HepG2 (cell line): Measurements from ENCODE around the gene HSPA1A. TPM values are rescaled to one million over a fixed set of nuclear protein-coding genes. Genes with fewer than 3 reads are reported as not detected.
A peak's percentile ranks its signal among the peaks of the same experiment; 100 is the strongest.

Source experiments
- CAMTA2 ChIP-seq: sonication (generic); formaldehyde crosslinking; IDR thresholded peaks from 2 replicates; pipeline ENCODE4 v1.4.0; 2020; ENCODE audit warnings: mild to moderate bottlenecking, missing genetic modification reagents, borderline replicate concordance
- ELF4 ChIP-seq: sonication (generic); formaldehyde crosslinking; IDR thresholded peaks from 2 replicates; pipeline ENCODE4 v1.5.0; 2020; ENCODE audit warnings: missing genetic modification reagents, mild to moderate bottlenecking, moderate library complexity, borderline replicate concordance
- FOXA3 ChIP-seq: IDR thresholded peaks from 2 replicates; pipeline ENCODE4 v1.6.1; 2016; ENCODE audit warnings: missing genetic modification reagents, missing compliant biosample characterization
- FOXP1 ChIP-seq, 2 experiments: fragments of 450-650 bp in 1 of 2; IDR thresholded peaks; 2 replicates each; pipeline ENCODE4 v1.6.1; 2017 to 2018; ENCODE audit warnings: antibody characterized with exemption in 1 of 2
- GTF3A ChIP-seq: sonication (generic); formaldehyde crosslinking; conservative IDR thresholded peaks from 2 replicates; pipeline ENCODE4 v1.4.0; 2020; ENCODE audit warnings: mild to moderate bottlenecking, missing genetic modification reagents
- HDAC2 ChIP-seq: sonication (generic); formaldehyde crosslinking; IDR thresholded peaks from 2 replicates; pipeline ENCODE4 v1.4.0; 2020; ENCODE audit warnings: missing genetic modification reagents
- KDM2A ChIP-seq: sonication (generic); formaldehyde crosslinking; IDR thresholded peaks from 2 replicates; pipeline ENCODE4 v1.4.0; 2020; ENCODE audit warnings: low read depth, missing genetic modification reagents, borderline replicate concordance
- MATR3 ChIP-seq: sonication (generic); formaldehyde crosslinking; IDR thresholded peaks from 2 replicates; pipeline ENCODE4 v1.4.0; 2020; ENCODE audit warnings: missing genetic modification reagents
- MTA1 ChIP-seq: sonication (generic); formaldehyde crosslinking; IDR thresholded peaks from 2 replicates; pipeline ENCODE4 v1.4.0; 2020; ENCODE audit warnings: missing genetic modification reagents, mild to moderate bottlenecking, borderline replicate concordance
- RBFOX2 ChIP-seq: fragments of 200-400 bp; formaldehyde crosslinking; IDR thresholded peaks from 2 replicates; pipeline ENCODE4 v1.6.1; 2017; ENCODE audit warnings: low read depth, mild to moderate bottlenecking, low read length
- SMAD3 ChIP-seq: sonication (generic); formaldehyde crosslinking; IDR thresholded peaks from 2 replicates; pipeline ENCODE4 v1.4.0; 2020; ENCODE audit warnings: missing genetic modification reagents
- SSRP1 ChIP-seq: IDR thresholded peaks from 2 replicates; pipeline ENCODE4 v1.6.1; 2016; ENCODE audit warnings: control low read depth
- ZKSCAN5 ChIP-seq: sonication (generic); formaldehyde crosslinking; IDR thresholded peaks from 2 replicates; pipeline ENCODE4 v1.5.1; 2020; ENCODE audit warnings: mild to moderate bottlenecking, missing genetic modification reagents
- ZNF260 ChIP-seq: sonication (generic); formaldehyde crosslinking; IDR thresholded peaks from 2 replicates; pipeline ENCODE4 v1.4.0; 2020; ENCODE audit warnings: missing genetic modification reagents, low read depth, mild to moderate bottlenecking, borderline replicate concordance
- ZNF335 ChIP-seq: sonication (generic); formaldehyde crosslinking; IDR thresholded peaks from 2 replicates; pipeline ENCODE4 v1.4.0; 2020; ENCODE audit warnings: missing genetic modification reagents
- ZNF354B ChIP-seq: sonication (generic); formaldehyde crosslinking; IDR thresholded peaks from 2 replicates; pipeline ENCODE4 v1.8.0; 2022; ENCODE audit warnings: mild to moderate bottlenecking, missing genetic modification reagents
- ZNF501 ChIP-seq: sonication (generic); formaldehyde crosslinking; IDR thresholded peaks from 2 replicates; pipeline ENCODE4 v1.5.1; 2020; ENCODE audit warnings: mild to moderate bottlenecking, moderate library complexity, missing genetic modification reagents
- ZNF670 ChIP-seq: sonication (generic); formaldehyde crosslinking; IDR thresholded peaks from 2 replicates; pipeline ENCODE4 v1.8.0; 2022; ENCODE audit warnings: mild to moderate bottlenecking, missing genetic modification reagents, borderline replicate concordance
- ZNF776 ChIP-seq: sonication (generic); formaldehyde crosslinking; IDR thresholded peaks from 2 replicates; pipeline ENCODE4 v1.4.0; 2020; ENCODE audit warnings: mild to moderate bottlenecking, missing genetic modification reagents
- polyA plus RNA-seq, 8 experiments: library from polyadenylated mRNA; depleted of rRNA in 3 of 8; stranded (reverse) in 7 of 8; unstranded in 1 of 8; fragments of >200 nt; fragmentation: Illumina TruSeq in 4 of 8; extraction: Trizol in 4 of 8; gene quantifications; 2 replicates each; pipeline versions ENCODE4 v1.2.1 to v1.2.3, GENCODE V29; 2011 to 2016; ENCODE audit warnings: low read depth in 4 of 8, missing spikeins in 1 of 8, mixed read lengths in 1 of 8; ENCODE audit not compliant: insufficient read depth in 1 of 8
- total RNA-seq, 5 experiments: library from RNA; depleted of rRNA; stranded (reverse); fragments of >200 nt; fragmentation: Illumina TruSeq; extraction: Trizol; gene quantifications; 2 replicates each; pipeline ENCODE4 v1.2.3, GENCODE V29; 2016; ENCODE audit warnings: low read depth in 1 of 5
- TF ChIP-seq, protein P1 (sequence below): sonication (generic); formaldehyde crosslinking; IDR thresholded peaks from 2 replicates; pipeline ENCODE4 v1.9.0; 2022; ENCODE audit warnings: missing genetic modification reagents, mild to moderate bottlenecking, borderline replicate concordance
- TF ChIP-seq, protein P2 (sequence below): sonication (generic); formaldehyde crosslinking; IDR thresholded peaks from 2 replicates; pipeline ENCODE4 v1.8.1; 2023; ENCODE audit warnings: mild to moderate bottlenecking, inconsistent platforms, moderate library complexity, missing genetic modification reagents, borderline replicate concordance
- TF ChIP-seq, protein P3 (sequence below): sonication (generic); formaldehyde crosslinking; IDR thresholded peaks from 2 replicates; pipeline ENCODE4 v1.4.0; 2020; ENCODE audit warnings: missing genetic modification reagents, mild to moderate bottlenecking, borderline replicate concordance

Gene HSPA1A
- total and polyA plus RNA-seq, 2 of the 13 experiments (the other 11 are each of a cell fraction or from before 2014, with no cell fraction given): 44.5 to 85.0 TPM

DNA sequence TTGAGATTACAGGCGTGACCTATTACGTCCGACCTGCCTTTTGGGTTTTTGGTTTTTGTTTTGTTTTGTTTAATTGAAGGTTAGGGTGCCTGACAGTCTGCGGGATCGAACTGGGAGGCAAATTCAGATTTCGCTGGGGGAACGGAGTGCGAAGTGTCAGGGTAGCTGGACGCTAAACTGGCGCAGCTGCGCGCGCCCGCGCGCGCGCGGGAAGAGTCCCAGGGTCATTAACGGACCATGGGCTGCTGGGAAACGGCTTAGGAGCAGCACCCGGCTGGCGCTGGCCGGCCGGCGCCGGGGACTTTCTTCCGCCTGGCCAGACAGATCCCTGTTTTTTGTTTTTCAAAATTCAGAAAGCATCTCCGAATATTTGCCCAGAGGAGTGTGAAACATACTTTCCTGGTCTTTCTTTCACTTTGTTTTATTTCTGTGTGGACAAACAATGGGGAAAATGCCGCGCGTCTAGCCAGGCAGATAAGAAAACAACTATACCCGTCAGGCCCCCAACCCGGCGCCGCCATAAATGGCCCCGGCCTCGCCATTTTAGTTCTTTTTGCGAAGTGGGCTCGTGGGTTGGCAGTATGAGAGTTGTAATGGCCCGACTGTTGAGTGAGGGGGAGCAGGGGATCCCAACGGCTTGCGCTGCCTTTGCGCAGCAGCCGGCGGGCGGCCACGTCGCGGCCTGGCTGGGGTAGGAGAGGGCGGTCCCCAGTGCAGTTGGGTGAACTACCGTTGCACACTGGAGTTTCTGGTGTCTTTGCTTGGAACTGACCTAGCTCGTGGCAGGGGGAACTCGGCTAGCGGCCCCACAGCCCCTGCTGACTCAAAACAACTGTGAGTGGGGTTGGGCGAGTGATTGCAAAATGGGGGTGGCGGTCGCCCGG is 19.3 kb downstream of the HSPA1A start (continued):
- TF ChIP-seq KDM2A (peak; percentile 65), MTA1 (CRISPR knock-in tag) (peak; percentile 71; the same call in 1 of the 2 replicates), ZNF335 (peak; percentile 100), FOXA3 (CRISPR knock-in tag) (peak; percentile 37; the same call in 1 of the 2 replicates), ZNF501 (CRISPR knock-in tag) (peak; percentile 82), ZNF670 (CRISPR knock-in tag) (0 out of 2 replicates have a peak, but pooled peaks have one; percentile 11), ZNF260 (CRISPR knock-in tag) (no peak), CAMTA2 (CRISPR knock-in tag) (peak; percentile 82; the same call in 1 of the 2 replicates), ZNF354B (CRISPR knock-in tag) (peak; percentile 77; the same call in 1 of the 2 replicates), ZNF776 (CRISPR knock-in tag) (peak; percentile 59; the same call in 1 of the 2 replicates), RBFOX2 (peak; percentile 100), HDAC2 (CRISPR knock-in tag) (peak; percentile 46; the same call in 1 of the 2 replicates), SSRP1 (peak; percentile 10; the same call in 1 of the 2 replicates), MATR3 (no peak), FOXP1 (IDR thresholded peaks at IDR 0.05) (0 out of 2 replicates have a peak, but pooled peaks have one; percentile 28), FOXP1 (CRISPR knock-in tag; IDR thresholded peaks at IDR 0.05) (peak; percentile 22; the same call in 1 of the 2 replicates), GTF3A (CRISPR knock-in tag) (0 out of 2 replicates have a peak, but pooled peaks have one; percentile 71), ELF4 (CRISPR knock-in tag) (peak; percentile 72; the same call in 1 of the 2 replicates), SMAD3 (0 out of 2 replicates have a peak, but pooled peaks have one; percentile 58), ZKSCAN5 (CRISPR knock-in tag) (no peak)
- TF ChIP-seq, protein P1, sequence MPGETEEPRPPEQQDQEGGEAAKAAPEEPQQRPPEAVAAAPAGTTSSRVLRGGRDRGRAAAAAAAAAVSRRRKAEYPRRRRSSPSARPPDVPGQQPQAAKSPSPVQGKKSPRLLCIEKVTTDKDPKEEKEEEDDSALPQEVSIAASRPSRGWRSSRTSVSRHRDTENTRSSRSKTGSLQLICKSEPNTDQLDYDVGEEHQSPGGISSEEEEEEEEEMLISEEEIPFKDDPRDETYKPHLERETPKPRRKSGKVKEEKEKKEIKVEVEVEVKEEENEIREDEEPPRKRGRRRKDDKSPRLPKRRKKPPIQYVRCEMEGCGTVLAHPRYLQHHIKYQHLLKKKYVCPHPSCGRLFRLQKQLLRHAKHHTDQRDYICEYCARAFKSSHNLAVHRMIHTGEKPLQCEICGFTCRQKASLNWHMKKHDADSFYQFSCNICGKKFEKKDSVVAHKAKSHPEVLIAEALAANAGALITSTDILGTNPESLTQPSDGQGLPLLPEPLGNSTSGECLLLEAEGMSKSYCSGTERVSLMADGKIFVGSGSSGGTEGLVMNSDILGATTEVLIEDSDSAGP: peak; percentile 87
- TF ChIP-seq, protein P2, sequence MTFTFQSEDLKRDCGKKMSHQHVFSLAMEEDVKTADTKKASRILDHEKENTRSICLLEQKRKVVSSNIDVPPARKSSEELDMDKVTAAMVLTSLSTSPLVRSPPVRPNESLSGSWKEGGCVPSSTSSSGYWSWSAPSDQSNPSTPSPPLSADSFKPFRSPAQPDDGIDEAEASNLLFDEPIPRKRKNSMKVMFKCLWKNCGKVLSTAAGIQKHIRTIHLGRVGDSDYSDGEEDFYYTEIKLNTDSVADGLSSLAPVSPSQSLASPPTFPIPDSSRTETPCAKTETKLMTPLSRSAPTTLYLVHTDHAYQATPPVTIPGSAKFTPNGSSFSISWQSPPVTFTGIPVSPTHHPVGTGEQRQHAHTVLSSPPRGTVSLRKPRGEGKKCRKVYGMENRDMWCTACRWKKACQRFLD: peak; percentile 85; the same call in 1 of the 2 replicates
- TF ChIP-seq, protein P3, sequence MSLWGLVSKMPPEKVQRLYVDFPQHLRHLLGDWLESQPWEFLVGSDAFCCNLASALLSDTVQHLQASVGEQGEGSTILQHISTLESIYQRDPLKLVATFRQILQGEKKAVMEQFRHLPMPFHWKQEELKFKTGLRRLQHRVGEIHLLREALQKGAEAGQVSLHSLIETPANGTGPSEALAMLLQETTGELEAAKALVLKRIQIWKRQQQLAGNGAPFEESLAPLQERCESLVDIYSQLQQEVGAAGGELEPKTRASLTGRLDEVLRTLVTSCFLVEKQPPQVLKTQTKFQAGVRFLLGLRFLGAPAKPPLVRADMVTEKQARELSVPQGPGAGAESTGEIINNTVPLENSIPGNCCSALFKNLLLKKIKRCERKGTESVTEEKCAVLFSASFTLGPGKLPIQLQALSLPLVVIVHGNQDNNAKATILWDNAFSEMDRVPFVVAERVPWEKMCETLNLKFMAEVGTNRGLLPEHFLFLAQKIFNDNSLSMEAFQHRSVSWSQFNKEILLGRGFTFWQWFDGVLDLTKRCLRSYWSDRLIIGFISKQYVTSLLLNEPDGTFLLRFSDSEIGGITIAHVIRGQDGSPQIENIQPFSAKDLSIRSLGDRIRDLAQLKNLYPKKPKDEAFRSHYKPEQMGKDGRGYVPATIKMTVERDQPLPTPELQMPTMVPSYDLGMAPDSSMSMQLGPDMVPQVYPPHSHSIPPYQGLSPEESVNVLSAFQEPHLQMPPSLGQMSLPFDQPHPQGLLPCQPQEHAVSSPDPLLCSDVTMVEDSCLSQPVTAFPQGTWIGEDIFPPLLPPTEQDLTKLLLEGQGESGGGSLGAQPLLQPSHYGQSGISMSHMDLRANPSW (CRISPR knock-in tag): peak; percentile 60
